Tibial nerve (tissue), 3 donors: ENCODE measurements around the gene THRA.

Experiments used
- CTCF ChIP-seq, 5 experiments: fragments of 200-600 bp in 3 of 5; fragments of 450-650 bp in 2 of 5; sonication (generic) in 3 of 5; IDR thresholded peaks; one replicate each; pipeline ENCODE4 v1.5.1; 2016 to 2019; ENCODE audit warnings: antibody characterized with exemption in 5 of 5, mild to moderate bottlenecking in 3 of 5, moderate library complexity in 2 of 5
- POLR2A ChIP-seq, 2 donors: fragments of 450-650 bp; IDR thresholded peaks; one replicate each; pipeline ENCODE4 v1.6.1; 2017; ENCODE audit warnings: antibody characterized with exemption in 2 of 2, mild to moderate bottlenecking in 2 of 2, moderate library complexity in 2 of 2

DNA sequence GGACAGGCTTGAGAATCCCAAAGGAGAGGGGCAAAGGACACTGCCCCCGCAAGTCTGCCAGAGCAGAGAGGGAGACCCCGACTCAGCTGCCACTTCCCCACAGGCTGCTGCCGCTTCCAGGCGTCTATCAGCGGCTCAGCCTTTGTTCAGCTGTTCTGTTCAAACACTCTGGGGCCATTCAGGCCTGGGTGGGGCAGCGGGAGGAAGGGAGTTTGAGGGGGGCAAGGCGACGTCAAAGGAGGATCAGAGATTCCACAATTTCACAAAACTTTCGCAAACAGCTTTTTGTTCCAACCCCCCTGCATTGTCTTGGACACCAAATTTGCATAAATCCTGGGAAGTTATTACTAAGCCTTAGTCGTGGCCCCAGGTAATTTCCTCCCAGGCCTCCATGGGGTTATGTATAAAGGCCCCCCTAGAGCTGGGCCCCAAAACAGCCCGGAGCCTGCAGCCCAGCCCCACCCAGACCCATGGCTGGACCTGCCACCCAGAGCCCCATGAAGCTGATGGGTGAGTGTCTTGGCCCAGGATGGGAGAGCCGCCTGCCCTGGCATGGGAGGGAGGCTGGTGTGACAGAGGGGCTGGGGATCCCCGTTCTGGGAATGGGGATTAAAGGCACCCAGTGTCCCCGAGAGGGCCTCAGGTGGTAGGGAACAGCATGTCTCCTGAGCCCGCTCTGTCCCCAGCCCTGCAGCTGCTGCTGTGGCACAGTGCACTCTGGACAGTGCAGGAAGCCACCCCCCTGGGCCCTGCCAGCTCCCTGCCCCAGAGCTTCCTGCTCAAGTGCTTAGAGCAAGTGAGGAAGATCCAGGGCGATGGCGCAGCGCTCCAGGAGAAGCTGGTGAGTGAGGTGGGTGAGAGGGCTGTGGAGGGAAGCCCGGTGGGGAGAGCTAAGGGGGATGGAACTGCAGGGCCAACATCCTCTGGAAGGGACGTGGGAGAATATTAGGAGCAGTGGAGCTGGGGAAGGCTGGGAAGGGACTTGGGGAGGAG is 47.5 kb upstream of the THRA start, which contains the start of gene CSF3:
- TF ChIP-seq CTCF (IDR thresholded peaks at IDR 0.05) (no peak), POLR2A (IDR thresholded peaks at IDR 0.05) (no peak)
